Sigmoid colon (tissue), 7 donors: Measurements from ENCODE around the gene ITPR1. TPM values are rescaled to one million over a fixed set of nuclear protein-coding genes. Genes with fewer than 3 reads are reported as not detected.

ENCODE experiments used
- DNase-seq: peaks from one replicate; pipeline ENCODE4 v3.0.0-alpha.2; 2019
- H3K27ac ChIP-seq, 4 donors: fragments of 200-600 bp; sonication (generic); one replicate each; pipeline ENCODE4 v1.5.1; 2016 to 2019; ENCODE audit warnings: mild to moderate bottlenecking in 1 of 4
- H3K27me3 ChIP-seq, 3 donors: fragments of 200-600 bp; sonication (generic); one replicate each; pipeline ENCODE4 v1.5.1; 2019; ENCODE audit warnings: mild to moderate bottlenecking in 1 of 3
- H3K36me3 ChIP-seq, 4 donors: fragments of 200-600 bp; sonication (generic); one replicate each; pipeline ENCODE4 v1.5.1; 2016 to 2019
- H3K4me1 ChIP-seq, 4 donors: fragments of 200-600 bp; sonication (generic); one replicate each; pipeline ENCODE4 v1.5.1; 2017 to 2019
- H3K4me3 ChIP-seq, 4 donors: fragments of 200-600 bp; sonication (generic); one replicate each; pipeline ENCODE4 v1.5.1; 2017 to 2019; ENCODE audit warnings: mild to moderate bottlenecking in 2 of 4, moderate library complexity in 1 of 4
- H3K9me3 ChIP-seq, 4 donors: fragments of 200-600 bp in 3 of 4; sonication (generic) in 3 of 4; one replicate each; pipeline versions ENCODE4 v1.5.1 to v1.6.1; 2013 to 2019
- CTCF ChIP-seq, 4 experiments: fragments of 450-650 bp in 3 of 4; fragments of 200-600 bp in 1 of 4; IDR thresholded peaks; one replicate each; pipeline ENCODE4 v1.5.1; 2016 to 2019; ENCODE audit warnings: antibody characterized with exemption in 4 of 4, mild to moderate bottlenecking in 3 of 4, moderate library complexity in 2 of 4
- EP300 ChIP-seq, 4 donors: sonication (generic); formaldehyde crosslinking; IDR thresholded peaks; one replicate each; pipeline ENCODE4 v1.6.1; 2017; ENCODE audit warnings: antibody characterized with exemption in 4 of 4
- POLR2A ChIP-seq, 2 donors: fragments of 450-650 bp; IDR thresholded peaks; one replicate each; pipeline ENCODE4 v1.6.1; 2016; ENCODE audit warnings: antibody characterized with exemption in 2 of 2, mild to moderate bottlenecking in 2 of 2, moderate library complexity in 2 of 2
- POLR2AphosphoS5 ChIP-seq, 4 donors: sonication (generic); formaldehyde crosslinking; IDR thresholded peaks; one replicate each; pipeline ENCODE4 v1.6.1; 2017; ENCODE audit warnings: antibody characterized with exemption in 4 of 4
- WGBS, 2 donors: extraction: QIAGEN DNeasy Blood & Tissue Kit; methylation state at CpG; one replicate each; pipeline ENCODE4 v1.1.7; 2013; 5-methylcytosine and 5-hydroxymethylcytosine counted together
- intact Hi-C: fragments of 100-400 bp; cut with DNase I; formaldehyde crosslinking; loops from one replicate; pipeline ENCODE4 v1.15.1; 2023
- polyA plus RNA-seq, 3 donors: library from polyadenylated mRNA; stranded (reverse); fragments of 200-250 nt; gene quantifications; one replicate each; pipeline ENCODE4 v1.2.3, GENCODE V29; 2013
- total RNA-seq, 4 donors: library from RNA; depleted of rRNA; stranded (reverse); fragments of >200 nt; gene quantifications; one replicate each; pipeline ENCODE4 v1.1.0, GENCODE V29; 2016
- donor health status: healthy with polysubstance abuse.
- donor health status: Bipolar disorder and iron deficiency.
- donor health status: healthy.

ITPR1 gene
- total and polyA plus RNA-seq, 7 donors = 1.4 to 206 (median 111) TPM

- Histone ChIP-seq H3K27me3 (no peaks in the 10 kb centered on the region), H3K4me3 (peak overlapping the region in 3 of 4 donors; percentile 27 to 41 (median 36)), H3K4me1 (peaks cover 0 to 72% (median 61%) of the 10 kb centered on the region in 4 donors), H3K36me3 (no peaks in the 10 kb centered on the region), H3K9me3 (no peaks in the 10 kb centered on the region), H3K27ac (peak overlapping the region; percentile 69 to 82 (median 78))
- WGBS, 2 donors = 50 to 76% methylated on average over 6 of the region's 6 CpGs
- TF ChIP-seq CTCF (IDR thresholded peaks at IDR 0.05) = no peak
- peak in 3 of 4 donors; percentile 18 to 55 (median 28) for TF ChIP-seq POLR2AphosphoS5 (IDR thresholded peaks at IDR 0.05)
- intact Hi-C loops = loop anchor here (10.0 kb wide), 1 partner anchor 119 kb away; the partner anchor contains the start of gene SUMF1
- DNase-seq = peak; percentile 66
Measured at GRCh38 chr3:4583416-4583815, 90.3 kb downstream of the ITPR1 start.

GRCh38 chr3:4584456-4585249 lies 91.5 kb downstream of the ITPR1 start:
- H3K4me1 ChIP-seq = peaks cover 0 to 82% (median 70%) of the 10 kb centered on the region in 4 donors
- TF ChIP-seq EP300 (IDR thresholded peaks at IDR 0.05) (no peak), POLR2AphosphoS5 (IDR thresholded peaks at IDR 0.05) (peak in 1 of 4 donors; percentile 8)
- 32 to 42% methylated on average over 12 of the region's 12 CpGs for WGBS, 2 donors
- H3K36me3 ChIP-seq = no peaks in the 10 kb centered on the region
- H3K27me3 ChIP-seq = no peaks in the 10 kb centered on the region
- peak; percentile 67 for DNase-seq
- intact Hi-C loops = loop anchor here (2.0 to 10.0 kb wide), 3 partner anchors 48 to 120 kb away; partner anchors contain the start of genes ITPR1 and SUMF1
- peak overlapping the region; percentile 15 to 42 (median 38) for H3K4me3 ChIP-seq
- no peaks in the 10 kb centered on the region for H3K9me3 ChIP-seq
- peak overlapping the region; percentile 69 to 82 (median 78) for H3K27ac ChIP-seq

- Histone ChIP-seq H3K4me1 (peaks cover 0 to 78% (median 61%) of the 10 kb centered on the region in 4 donors), H3K36me3 (no peaks in the 10 kb centered on the region), H3K27ac (peak overlapping the region in 2 of 4 donors; percentile 38 to 66), H3K4me3 (no peak overlapping the region), H3K9me3 (no peaks in the 10 kb centered on the region), H3K27me3 (no peaks in the 10 kb centered on the region)
- TF ChIP-seq CTCF (IDR thresholded peaks at IDR 0.05) (no peak), EP300 (IDR thresholded peaks at IDR 0.05) (no peak), POLR2A (IDR thresholded peaks at IDR 0.05) (no peak), POLR2AphosphoS5 (IDR thresholded peaks at IDR 0.05) (no peak)
- WGBS, 2 donors = 77 to 86% methylated on average over 4 of the region's 4 CpGs
- intact Hi-C loops = loop anchor here (5.0 to 10.0 kb wide), 2 partner anchors 46 to 122 kb away; partner anchors contain the start of gene SUMF1
- DNase-seq = no peak
Measured at GRCh38 chr3:4586381-4586780, 93.2 kb downstream of the ITPR1 start.

GRCh38 chr3:4587061-4587837 lies 94.1 kb downstream of the ITPR1 start:
- 76 to 78% methylated on average over 8 of the region's 8 CpGs for WGBS, 2 donors

More at GRCh38 chr3:4587061-4587837, 94.1 kb downstream of the ITPR1 start:
- H3K9me3 ChIP-seq = no peaks in the 10 kb centered on the region
- H3K27me3 ChIP-seq = no peaks in the 10 kb centered on the region
- TF ChIP-seq EP300 (IDR thresholded peaks at IDR 0.05) = no peak
- no peak for TF ChIP-seq CTCF (IDR thresholded peaks at IDR 0.05)
- TF ChIP-seq POLR2AphosphoS5 (IDR thresholded peaks at IDR 0.05) = no peak
- TF ChIP-seq POLR2A (IDR thresholded peaks at IDR 0.05) = no peak
- no peak for DNase-seq
- H3K4me1 ChIP-seq = peaks cover 0 to 69% (median 52%) of the 10 kb centered on the region in 4 donors
- intact Hi-C loops = loop anchor here (5.0 to 10.0 kb wide), 2 partner anchors 45 to 122 kb away; partner anchors contain the start of gene SUMF1
- no peaks in the 10 kb centered on the region for H3K36me3 ChIP-seq
- no peak overlapping the region for H3K4me3 ChIP-seq
- H3K27ac ChIP-seq = peak overlapping the region; percentile 30 to 66 (median 46)
